Mesenchymal stem cell (in vitro differentiated cells and primary cell): ENCODE measurements around the gene PIGR.

Experiments
- DNase-seq: peaks from one replicate; pipeline ENCODE4 v3.0.0-alpha.2; 2013
- H2AFZ ChIP-seq: one replicate; pipeline ENCODE4 v1.6.1; 2013; ENCODE audit warnings: low read depth, mild to moderate bottlenecking, control low read depth, inconsistent platforms, low read length, moderate library complexity
- H2AK5ac ChIP-seq: 2 replicates; pipeline ENCODE4 v1.6.1; 2013; ENCODE audit warnings: low read length, moderate library complexity, mild to moderate bottlenecking, inconsistent platforms; ENCODE audit not compliant: severe bottlenecking
- H2BK120ac ChIP-seq: one replicate; pipeline ENCODE4 v1.6.1; 2013; ENCODE audit warnings: low read depth, mild to moderate bottlenecking, inconsistent platforms, low read length, moderate library complexity
- H2BK12ac ChIP-seq, 2 experiments: one replicate each; pipeline ENCODE4 v1.6.1; 2013; ENCODE audit warnings: inconsistent platforms in 2 of 2, low read length in 2 of 2, mild to moderate bottlenecking in 2 of 2, moderate library complexity in 2 of 2, control low read depth in 1 of 2
- H2BK15ac ChIP-seq: one replicate; pipeline ENCODE4 v1.6.1; 2013; ENCODE audit warnings: mild to moderate bottlenecking, low read depth, inconsistent platforms; ENCODE audit not compliant: poor library complexity, severe bottlenecking
- H2BK5ac ChIP-seq: 2 replicates; pipeline ENCODE4 v1.6.1; 2013; ENCODE audit warnings: low read depth, mild to moderate bottlenecking, low read length, control low read depth, inconsistent platforms; ENCODE audit not compliant: poor library complexity, severe bottlenecking
- H3K14ac ChIP-seq, 2 experiments: one replicate each; pipeline ENCODE4 v1.6.1; 2013; ENCODE audit warnings: inconsistent platforms in 2 of 2, low read length in 2 of 2, control low read depth in 1 of 2, mild to moderate bottlenecking in 1 of 2, moderate library complexity in 1 of 2
- H3K18ac ChIP-seq, 2 experiments: one replicate each; pipeline ENCODE4 v1.6.1; 2013; ENCODE audit warnings: inconsistent platforms in 2 of 2, low read length in 2 of 2, control low read depth in 1 of 2, low read depth in 1 of 2, mild to moderate bottlenecking in 1 of 2
- H3K23ac ChIP-seq, 2 experiments: one replicate each; pipeline ENCODE4 v1.6.1; 2013; ENCODE audit warnings: inconsistent platforms in 2 of 2, low read length in 2 of 2, mild to moderate bottlenecking in 2 of 2, moderate library complexity in 2 of 2, control low read depth in 1 of 2
- H3K27ac ChIP-seq: 2 replicates; pipeline ENCODE4 v1.5.1; 2013; ENCODE audit warnings: mild to moderate bottlenecking, moderate library complexity, low read length, control low read depth, inconsistent platforms; ENCODE audit not compliant: poor library complexity, severe bottlenecking
- H3K27me3 ChIP-seq, 2 experiments: 2 replicates each; pipeline versions ENCODE4 v1.6.1 to v1.7.0; 2013; ENCODE audit warnings: low read length in 2 of 2, mild to moderate bottlenecking in 2 of 2, moderate library complexity in 2 of 2, control low read depth in 1 of 2, inconsistent platforms in 1 of 2; ENCODE audit not compliant: control insufficient read depth in 1 of 2, insufficient read depth in 1 of 2
- H3K36me3 ChIP-seq, 2 experiments: 2 replicates each; pipeline versions ENCODE4 v1.6.1 to v1.7.0; 2013; ENCODE audit warnings: low read length in 2 of 2, control low read depth in 1 of 2, inconsistent platforms in 1 of 2, low read depth in 1 of 2, mild to moderate bottlenecking in 1 of 2; ENCODE audit not compliant: insufficient read depth in 2 of 2, control insufficient read depth in 1 of 2
- H3K4ac ChIP-seq, 2 experiments: one replicate each; pipeline ENCODE4 v1.6.1; 2013; ENCODE audit warnings: inconsistent platforms in 2 of 2, low read length in 2 of 2, mild to moderate bottlenecking in 2 of 2, moderate library complexity in 2 of 2, control low read depth in 1 of 2, low read depth in 1 of 2
- H3K4me1 ChIP-seq: 2 replicates; pipeline ENCODE4 v1.6.1; 2013; ENCODE audit warnings: low read depth, low read length, control low read depth; ENCODE audit not compliant: control insufficient read depth, insufficient read depth
- H3K4me2 ChIP-seq: 2 replicates; pipeline ENCODE4 v1.6.1; 2013; ENCODE audit warnings: low read length, mild to moderate bottlenecking, inconsistent platforms; ENCODE audit not compliant: poor library complexity, severe bottlenecking
- H3K4me3 ChIP-seq, 2 experiments: 2 replicates each; pipeline versions ENCODE4 v1.5.1 to v1.7.0; 2013; ENCODE audit warnings: low read length in 2 of 2, mild to moderate bottlenecking in 2 of 2, control low read depth in 1 of 2, low read depth in 1 of 2; ENCODE audit not compliant: insufficient read depth in 1 of 2
- H3K79me1 ChIP-seq: replicated peaks from 2 replicates; pipeline ENCODE4 v1.6.1; 2013; ENCODE audit warnings: mild to moderate bottlenecking, control low read depth, low read length, inconsistent platforms; ENCODE audit not compliant: poor library complexity, severe bottlenecking
- H3K9ac ChIP-seq: 2 replicates; pipeline ENCODE4 v1.7.0; 2013; ENCODE audit warnings: mild to moderate bottlenecking, low read length, moderate library complexity
- H3K9me3 ChIP-seq: 2 replicates; pipeline ENCODE4 v1.7.0; 2013; ENCODE audit warnings: mild to moderate bottlenecking, low read length; ENCODE audit not compliant: control insufficient read depth
- H4K8ac ChIP-seq: one replicate; pipeline ENCODE4 v1.6.1; 2013; ENCODE audit warnings: inconsistent platforms, mild to moderate bottlenecking, low read length, moderate library complexity
- H4K91ac ChIP-seq: one replicate; pipeline ENCODE4 v1.6.1; 2013; ENCODE audit warnings: mild to moderate bottlenecking, low read length, inconsistent platforms
- WGBS: methylation state at CpG from one replicate; pipeline ENCODE4 v1.1.7; 2013; ENCODE audit warnings: mixed read lengths; 5-methylcytosine and 5-hydroxymethylcytosine counted together

PIGR gene

GRCh38 chr1:206890125-206891060 is 55.9 kb downstream of the PIGR start:
- peak overlapping the region; percentile 75 to 91 for H2BK12ac ChIP-seq
- no peak overlapping the region for H2AK5ac ChIP-seq
- H2BK5ac ChIP-seq = no peak overlapping the region
- no peak overlapping the region for H2AFZ ChIP-seq
- no peak overlapping the region for H3K4me2 ChIP-seq
- peak; percentile 93 for DNase-seq
- H3K79me1 ChIP-seq = no peaks in the 10 kb centered on the region
- H3K36me3 ChIP-seq = no peaks in the 10 kb centered on the region
- peak overlapping the region; percentile 41 for H4K8ac ChIP-seq
- no peak overlapping the region for H3K23ac ChIP-seq
- H2BK15ac ChIP-seq = no peak overlapping the region
- H3K18ac ChIP-seq = peak overlapping the region; percentile 3 to 88
- H3K4ac ChIP-seq = peak overlapping the region in 1 of 2 experiments; percentile 60
- H3K9ac ChIP-seq = peak overlapping the region; percentile 41
- no peak overlapping the region for H3K14ac ChIP-seq
- H3K9me3 ChIP-seq = no peaks in the 10 kb centered on the region
- H3K4me3 ChIP-seq = no peak overlapping the region
- H3K27ac ChIP-seq = no peak overlapping the region
- H3K4me1 ChIP-seq = no peaks in the 10 kb centered on the region
- H4K91ac ChIP-seq = peak overlapping the region; percentile 77
- peaks cover 0 to 15% of the 10 kb centered on the region in 2 experiments for H3K27me3 ChIP-seq
- H2BK120ac ChIP-seq = peak overlapping the region; percentile 64
- 77% methylated on average over 15 of the region's 15 CpGs for WGBS

- peaks cover 0 to 25% of the 10 kb centered on the region in 2 experiments for H3K27me3 ChIP-seq
- H2BK5ac ChIP-seq = no peak overlapping the region
- H3K27ac ChIP-seq = no peak overlapping the region
- H2BK12ac ChIP-seq = no peak overlapping the region
- no peak overlapping the region for H3K23ac ChIP-seq
- no peak overlapping the region for H2AK5ac ChIP-seq
- no peak overlapping the region for H3K4me3 ChIP-seq
- no peak overlapping the region for H3K14ac ChIP-seq
- H3K4ac ChIP-seq = no peak overlapping the region
- no peaks in the 10 kb centered on the region for H3K36me3 ChIP-seq
- no peak overlapping the region for H3K9ac ChIP-seq
- no peak overlapping the region for H2AFZ ChIP-seq
- no peak overlapping the region for H2BK120ac ChIP-seq
- no peak overlapping the region for H3K4me2 ChIP-seq
- no peak overlapping the region for H4K91ac ChIP-seq
- no peak overlapping the region for H4K8ac ChIP-seq
- DNase-seq = peak; percentile 71
- H3K4me1 ChIP-seq = no peaks in the 10 kb centered on the region
- H3K79me1 ChIP-seq = no peaks in the 10 kb centered on the region
- H3K9me3 ChIP-seq = no peaks in the 10 kb centered on the region
- WGBS = 65% methylated on average over 4 of the region's 4 CpGs
- H3K18ac ChIP-seq = no peak overlapping the region
- H2BK15ac ChIP-seq = no peak overlapping the region
These were observed 58.6 kb downstream of the PIGR start for GRCh38 chr1:206887701-206888100.

- no peak overlapping the region for H4K91ac ChIP-seq
- DNase-seq = peak; percentile 37
- no peaks in the 10 kb centered on the region for H3K9me3 ChIP-seq
- no peak overlapping the region for H3K4me3 ChIP-seq
- H3K14ac ChIP-seq = no peak overlapping the region
- no peak overlapping the region for H4K8ac ChIP-seq
- H3K27ac ChIP-seq = no peak overlapping the region
- WGBS = 97% methylated on average over 1 of the region's 1 CpG
- no peak overlapping the region for H2BK15ac ChIP-seq
- H2AK5ac ChIP-seq = no peak overlapping the region
- no peak overlapping the region for H3K23ac ChIP-seq
- H2BK12ac ChIP-seq = no peak overlapping the region
- H3K4ac ChIP-seq = no peak overlapping the region
- no peaks in the 10 kb centered on the region for H3K79me1 ChIP-seq
- H2BK5ac ChIP-seq = no peak overlapping the region
- no peak overlapping the region for H3K18ac ChIP-seq
- H3K4me2 ChIP-seq = no peak overlapping the region
- no peaks in the 10 kb centered on the region for H3K36me3 ChIP-seq
- H3K27me3 ChIP-seq = peaks cover 0 to 24% of the 10 kb centered on the region in 2 experiments
- H3K9ac ChIP-seq = no peak overlapping the region
- H2BK120ac ChIP-seq = no peak overlapping the region
- no peaks in the 10 kb centered on the region for H3K4me1 ChIP-seq
- H2AFZ ChIP-seq = no peak overlapping the region
These were observed 59.4 kb downstream of the PIGR start for GRCh38 chr1:206886831-206887230.

DNA sequence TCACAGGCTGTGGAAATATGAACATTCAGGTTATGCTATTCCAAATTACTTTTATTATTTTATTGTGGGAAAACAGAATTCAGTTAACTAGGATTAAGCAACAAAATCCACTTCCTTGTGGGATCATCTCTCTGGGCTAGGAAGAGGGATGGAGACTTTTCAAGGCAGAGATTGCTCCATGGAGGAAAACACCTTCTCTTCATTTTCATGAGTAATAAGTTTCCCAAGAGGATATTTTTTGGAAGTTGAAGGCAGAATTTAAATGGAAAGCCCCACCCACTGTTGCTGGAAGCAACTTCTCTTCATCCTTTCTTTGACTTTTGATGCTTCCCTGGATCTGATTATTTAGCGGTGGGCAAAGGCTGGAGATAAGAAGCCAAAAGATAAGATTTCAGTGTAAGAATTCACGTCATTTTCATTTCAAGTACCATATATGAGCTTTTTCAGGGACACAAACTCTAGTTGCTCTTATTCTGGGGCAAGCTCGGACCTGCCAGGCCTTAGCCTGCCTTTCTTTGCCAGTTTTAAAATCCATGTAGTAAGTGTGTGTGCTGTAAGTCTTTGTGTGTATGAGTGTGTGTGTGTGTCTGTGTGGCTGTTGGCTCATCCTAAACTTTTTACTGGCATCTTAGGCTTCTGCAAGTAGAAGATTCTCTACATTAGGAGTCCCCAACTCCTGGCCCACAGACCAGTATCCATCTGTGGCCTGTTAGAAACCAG is 60.8 kb downstream of the PIGR start:
- peaks cover 0 to 18% of the 10 kb centered on the region in 2 experiments for H3K27me3 ChIP-seq
- no peak overlapping the region for H3K18ac ChIP-seq
- 97% methylated on average over 2 of the region's 3 CpGs for WGBS
- H2BK120ac ChIP-seq = no peak overlapping the region
- H2BK12ac ChIP-seq = no peak overlapping the region
- H3K23ac ChIP-seq = no peak overlapping the region
- H4K8ac ChIP-seq = no peak overlapping the region
- no peak overlapping the region for H3K14ac ChIP-seq
- no peak overlapping the region for H4K91ac ChIP-seq
- no peak overlapping the region for H2BK5ac ChIP-seq
- H3K4me3 ChIP-seq = no peak overlapping the region
- no peak overlapping the region for H2BK15ac ChIP-seq
- H3K4me1 ChIP-seq = no peaks in the 10 kb centered on the region
- no peak overlapping the region for H2AFZ ChIP-seq
- no peak overlapping the region for H3K27ac ChIP-seq
- H3K36me3 ChIP-seq = no peaks in the 10 kb centered on the region
- H2AK5ac ChIP-seq = no peak overlapping the region
- no peaks in the 10 kb centered on the region for H3K79me1 ChIP-seq
- no peak overlapping the region for H3K9ac ChIP-seq
- H3K4me2 ChIP-seq = no peak overlapping the region
- H3K4ac ChIP-seq = no peak overlapping the region
- DNase-seq = no peak
- no peaks in the 10 kb centered on the region for H3K9me3 ChIP-seq
